HuH-7.5 (cell line): ENCODE results near the gene OSER1.
"Not testable (repeated sequence)": the region's sequence is repeated elsewhere in the genome, so short reads cannot be mapped to it uniquely, and the experiment has no call there.

Experiments
- DNase-seq: peaks from one replicate; pipeline ENCODE4 v3.0.0; 2011; ENCODE audit warnings: low spot score

OSER1 gene

GRCh38 chr20:44210406-44211176, at the start of gene OSER1:
Gene OSER1 (minus strand): TSS chr20:44210771. CDS start chr20:44206957, 3,814 bp downstream.
- peak; percentile 92 for DNase-seq

- DNase-seq = no peak
Measured at GRCh38 chr20:44258226-44258890, 47.8 kb upstream of the OSER1 start.

GRCh38 chr20:44256961-44257360, 46.4 kb upstream of the OSER1 start:
- DNase-seq = no peak

GRCh38 chr20:44255942-44256341, 45.4 kb upstream of the OSER1 start:
- DNase-seq = no peak

GRCh38 chr20:44254073-44254472, 43.5 kb upstream of the OSER1 start:
- no peak for DNase-seq

- DNase-seq = no peak
Measured at GRCh38 chr20:44253528-44253927, 43.0 kb upstream of the OSER1 start.

GRCh38 chr20:44251284-44251683, 40.7 kb upstream of the OSER1 start:
- no peak for DNase-seq

- no peak for DNase-seq
Measured at GRCh38 chr20:44248410-44248759, 37.8 kb upstream of the OSER1 start.

- peak; percentile 87 for DNase-seq
Measured at GRCh38 chr20:44247586-44248409, 37.2 kb upstream of the OSER1 start.

- no peak for DNase-seq
Measured at GRCh38 chr20:44247131-44247571, 36.6 kb upstream of the OSER1 start, which contains the start of gene GDAP1L1. Gene GDAP1L1 (plus strand): TSS chr20:44247308. CDS start chr20:44247335, 27 bp downstream.

GRCh38 chr20:44245977-44246376, 35.4 kb upstream of the OSER1 start:
- DNase-seq = no peak

- no peak for DNase-seq
Measured at GRCh38 chr20:44241796-44242195, 31.2 kb upstream of the OSER1 start.

GRCh38 chr20:44236840-44237239, 26.3 kb upstream of the OSER1 start:
- not testable (repeated sequence) for DNase-seq

GRCh38 chr20:44235702-44236101, 25.1 kb upstream of the OSER1 start:
- no peak for DNase-seq

- DNase-seq = no peak
Measured at GRCh38 chr20:44234566-44235317, 24.2 kb upstream of the OSER1 start.

GRCh38 chr20:44233436-44234016, 23.0 kb upstream of the OSER1 start:
- no peak for DNase-seq

GRCh38 chr20:44232469-44232856, 21.9 kb upstream of the OSER1 start:
- not testable (repeated sequence) for DNase-seq

GRCh38 chr20:44231713-44232468, 21.3 kb upstream of the OSER1 start:
- no peak for DNase-seq

GRCh38 chr20:44231193-44231592, 20.6 kb upstream of the OSER1 start:
- no peak for DNase-seq

GRCh38 chr20:44228465-44229258, 18.1 kb upstream of the OSER1 start:
- DNase-seq = no peak
